NOMO-1 (cell line): ENCODE data around the gene PIMREG.

Source experiments
- DNase-seq, 2 experiments: peaks; one replicate each; lab custom pipeline; 2025; ENCODE audit not compliant: unreplicated experiment in 2 of 2; lab: John Stamatoyannopoulos, UW

The PIMREG gene

DNA sequence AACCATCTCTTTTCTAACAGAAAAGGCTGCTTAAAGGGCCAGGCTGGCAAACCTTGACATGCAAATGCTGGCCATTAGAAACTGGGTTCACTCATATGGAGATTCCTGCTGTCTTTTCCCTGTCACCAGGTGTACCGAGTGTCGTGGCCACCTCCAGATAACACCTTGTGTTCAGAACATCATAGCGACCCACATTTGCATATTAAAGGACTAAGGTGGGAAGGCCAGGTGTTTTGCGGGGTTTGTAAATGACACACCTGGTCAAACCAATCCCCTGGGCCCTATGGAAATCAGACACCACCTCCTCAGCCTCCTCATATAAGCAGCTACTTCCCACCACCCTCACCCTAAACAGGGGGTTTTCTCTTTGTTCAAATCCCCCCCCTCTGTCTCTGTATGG lies 6.8 kb upstream of the PIMREG start:
- no peak for DNase-seq

DNA sequence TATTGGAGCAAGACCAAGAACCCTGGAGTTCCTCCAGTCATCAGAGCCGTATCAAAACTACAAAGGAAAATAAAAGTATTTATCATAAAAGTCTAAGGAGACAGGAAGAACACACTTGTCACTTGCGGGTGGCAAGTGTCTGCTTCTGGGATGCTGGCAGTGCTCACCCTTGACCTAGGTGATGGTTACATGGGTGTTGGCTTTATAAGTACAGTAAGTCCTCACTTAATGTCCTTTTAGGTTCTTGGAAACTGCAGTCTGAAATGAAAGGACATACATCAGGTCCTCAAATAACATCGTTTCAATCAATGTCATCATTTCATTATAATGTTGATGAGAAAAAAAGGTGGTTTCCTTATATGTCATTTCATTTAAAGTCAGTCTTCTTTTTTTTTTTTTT lies 6.3 kb upstream of the PIMREG start:
- no peak for DNase-seq

DNA sequence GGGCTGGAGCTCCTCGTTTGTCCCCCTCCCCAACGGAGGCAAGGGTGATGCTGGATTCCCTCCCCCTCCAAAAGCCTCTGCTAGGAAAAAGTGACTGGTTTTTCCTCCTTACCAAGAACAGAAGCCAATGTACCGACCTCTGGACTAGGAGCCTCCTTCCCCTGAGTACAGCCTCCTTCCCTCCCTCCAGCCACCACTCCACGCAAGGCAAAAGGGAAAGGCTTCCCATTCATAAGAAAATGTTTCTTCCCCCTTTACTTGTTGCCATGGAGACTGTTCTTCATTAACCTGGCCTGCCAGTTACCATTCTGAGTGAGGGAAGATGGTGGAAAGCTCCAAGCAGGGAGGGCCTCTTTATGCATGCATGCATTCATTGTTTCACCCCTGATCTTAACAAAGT lies 4.3 kb upstream of the PIMREG start:
- DNase-seq, result no peak

DNA sequence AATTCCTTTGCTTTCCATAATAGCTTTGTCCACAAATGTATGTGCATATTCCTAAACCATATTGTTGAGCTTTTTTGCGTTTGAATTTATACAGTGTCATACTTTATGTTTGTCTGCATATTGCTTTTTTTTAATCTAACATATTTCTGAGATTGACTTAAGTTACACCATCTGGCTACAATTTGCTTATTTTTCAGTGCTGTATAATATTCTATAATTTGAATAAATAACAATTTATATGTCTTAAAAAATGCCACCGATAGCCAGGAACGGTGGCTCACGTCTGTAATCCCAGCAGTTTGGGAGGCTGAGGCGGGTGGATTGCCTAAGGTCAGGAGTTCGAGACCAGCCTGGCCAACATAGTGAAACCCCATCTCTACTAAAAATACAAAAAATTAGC lies 1.5 kb upstream of the PIMREG start:
- DNase-seq, result no peak

DNA sequence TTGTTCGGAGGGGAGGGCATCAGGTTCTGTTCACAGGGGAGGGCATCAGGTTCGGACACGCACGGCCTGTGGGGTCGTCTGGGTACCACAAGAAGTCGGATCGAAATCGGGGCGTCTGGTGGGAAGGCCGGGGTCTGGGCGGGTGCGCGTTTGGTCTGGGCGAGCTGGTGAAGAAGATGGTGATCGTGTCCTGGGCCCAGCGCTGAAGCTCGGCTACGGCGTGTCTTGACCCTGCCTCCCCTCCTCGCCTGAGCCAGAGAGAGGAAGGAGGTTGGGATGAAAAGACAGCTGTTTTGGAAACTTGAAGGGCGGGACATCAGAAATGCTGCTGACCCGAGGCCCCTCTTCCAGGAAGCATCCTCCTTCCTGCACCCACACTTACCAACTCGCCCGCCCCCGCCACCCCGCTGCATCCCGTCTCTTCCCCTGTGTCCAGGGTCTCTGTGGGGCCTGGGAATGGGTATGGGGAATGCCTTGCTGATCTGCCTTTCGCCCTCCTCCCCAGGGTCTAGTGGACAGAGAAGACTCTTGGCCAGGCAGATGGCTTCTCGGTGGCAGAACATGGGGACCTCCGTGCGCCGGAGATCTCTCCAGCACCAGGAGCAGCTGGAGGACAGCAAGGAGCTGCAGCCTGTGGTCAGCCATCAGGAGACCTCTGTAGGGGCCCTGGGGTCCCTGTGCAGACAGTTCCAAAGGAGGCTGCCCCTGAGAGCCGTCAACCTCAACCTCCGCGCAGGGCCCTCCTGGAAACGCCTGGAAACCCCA lies 498 bp downstream of the PIMREG start:
- no peak for DNase-seq

DNA sequence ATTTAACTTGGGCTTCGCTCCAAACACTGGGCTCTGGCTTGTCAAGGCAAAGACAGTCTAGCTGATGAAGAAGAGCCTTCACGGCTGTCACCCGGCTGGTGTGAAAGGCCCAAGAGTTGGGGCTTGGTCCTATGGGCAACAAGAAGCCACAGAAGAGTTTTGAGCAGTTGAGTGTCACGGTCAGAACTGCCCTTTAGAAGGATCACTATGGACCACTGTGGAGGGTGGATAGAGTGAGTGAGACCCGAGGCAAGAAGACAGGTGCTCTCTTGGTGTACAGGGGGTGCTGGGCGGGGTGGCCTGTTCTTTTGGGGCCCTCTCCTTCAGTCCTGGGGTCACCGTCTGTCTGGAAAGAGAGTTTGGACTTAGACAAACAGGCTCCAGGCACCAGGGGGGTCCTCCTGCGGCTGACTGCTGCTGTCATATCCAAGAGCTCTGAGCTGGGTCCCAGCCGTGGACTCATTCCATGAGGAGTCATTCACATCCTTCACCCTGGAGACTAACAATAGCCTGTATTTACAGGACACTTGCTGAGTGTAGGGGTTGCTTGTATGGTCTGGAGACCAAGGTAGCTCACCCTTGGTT lies 2.4 kb downstream of the PIMREG start:
- no peak for DNase-seq

DNA sequence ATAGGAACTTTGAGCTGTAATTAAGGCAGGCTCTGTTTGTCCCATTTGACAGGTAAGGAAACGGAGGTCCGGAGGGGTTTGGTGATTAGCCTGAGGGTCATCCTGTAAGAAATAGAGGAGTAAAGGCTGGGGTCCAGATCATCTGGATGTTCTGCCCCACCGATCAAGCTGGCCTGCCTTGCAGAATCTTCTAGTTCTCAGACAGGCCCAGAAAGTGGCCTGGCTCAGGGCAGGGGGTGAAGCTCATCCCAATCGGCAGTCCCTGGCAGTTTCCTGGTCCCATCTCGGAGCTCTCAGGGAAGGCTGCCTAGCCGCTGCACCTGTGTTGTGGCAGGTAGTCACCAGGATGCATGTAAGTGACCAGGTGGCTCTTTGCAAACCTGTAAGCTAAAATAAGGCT lies 4.2 kb downstream of the PIMREG start:
- DNase-seq, result no peak

DNA sequence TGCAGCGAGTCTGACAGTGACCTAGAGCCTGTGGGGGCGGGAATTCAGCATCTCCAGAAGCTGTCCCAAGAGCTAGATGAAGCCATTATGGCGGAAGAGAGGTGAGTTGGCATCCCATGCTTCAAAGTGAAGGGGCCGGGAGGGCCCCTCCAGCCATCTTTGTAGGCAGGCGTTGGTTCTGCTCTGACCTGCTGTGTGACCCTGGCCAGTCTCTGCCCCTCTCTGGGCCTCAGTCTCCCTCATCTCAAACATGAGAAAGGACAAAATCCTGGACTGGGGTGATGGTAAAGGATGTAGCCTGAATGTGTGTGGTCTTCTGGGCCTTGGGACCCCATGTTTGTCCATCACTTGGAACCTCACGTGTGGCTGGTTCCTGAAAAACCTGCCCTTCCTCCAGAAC lies 5.1 kb downstream of the PIMREG start:
- DNase-seq, result no peak

DNA sequence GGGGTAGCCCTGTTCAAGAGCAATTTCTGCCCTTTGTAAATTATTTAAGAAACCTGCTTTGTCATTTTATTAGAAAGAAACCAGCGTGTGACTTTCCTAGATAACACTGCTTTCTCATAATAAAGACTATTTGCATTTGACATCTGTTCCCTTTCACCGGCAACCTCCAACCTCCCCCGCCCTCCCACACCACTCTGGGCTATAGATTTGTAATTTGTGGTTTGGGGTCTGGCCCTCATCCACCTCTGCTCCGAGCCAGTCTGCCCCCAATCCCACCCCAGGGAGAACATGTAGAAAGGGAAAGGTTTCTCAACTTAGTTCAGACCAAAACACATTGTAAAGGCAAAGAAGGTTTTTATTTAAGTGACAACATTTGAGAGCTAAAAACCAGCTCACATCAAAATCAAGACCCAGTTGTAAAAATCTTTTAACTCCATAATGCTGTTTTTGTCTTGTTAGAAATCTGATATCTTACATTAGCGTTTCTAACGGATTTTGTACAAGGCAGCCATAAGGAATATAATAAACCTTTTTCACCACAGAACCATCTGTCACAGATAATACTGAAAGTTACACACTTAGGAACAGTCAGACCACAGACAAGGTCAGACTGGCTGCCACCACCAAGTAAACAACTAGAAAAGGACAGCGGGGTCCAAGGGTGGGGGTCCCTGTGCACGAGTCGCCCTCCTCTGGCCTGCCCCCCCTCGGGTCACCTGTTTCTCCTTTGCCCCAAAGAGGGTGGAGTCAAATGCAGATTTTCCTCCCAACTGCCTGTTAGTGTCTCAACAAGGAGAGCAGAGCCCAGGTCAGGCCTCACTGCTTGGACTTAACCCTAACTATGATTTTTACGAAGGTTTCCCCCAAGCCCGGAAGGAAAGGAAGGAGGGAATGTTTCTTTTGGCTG lies 6.9 kb downstream of the PIMREG start:
- no peak for DNase-seq

DNA sequence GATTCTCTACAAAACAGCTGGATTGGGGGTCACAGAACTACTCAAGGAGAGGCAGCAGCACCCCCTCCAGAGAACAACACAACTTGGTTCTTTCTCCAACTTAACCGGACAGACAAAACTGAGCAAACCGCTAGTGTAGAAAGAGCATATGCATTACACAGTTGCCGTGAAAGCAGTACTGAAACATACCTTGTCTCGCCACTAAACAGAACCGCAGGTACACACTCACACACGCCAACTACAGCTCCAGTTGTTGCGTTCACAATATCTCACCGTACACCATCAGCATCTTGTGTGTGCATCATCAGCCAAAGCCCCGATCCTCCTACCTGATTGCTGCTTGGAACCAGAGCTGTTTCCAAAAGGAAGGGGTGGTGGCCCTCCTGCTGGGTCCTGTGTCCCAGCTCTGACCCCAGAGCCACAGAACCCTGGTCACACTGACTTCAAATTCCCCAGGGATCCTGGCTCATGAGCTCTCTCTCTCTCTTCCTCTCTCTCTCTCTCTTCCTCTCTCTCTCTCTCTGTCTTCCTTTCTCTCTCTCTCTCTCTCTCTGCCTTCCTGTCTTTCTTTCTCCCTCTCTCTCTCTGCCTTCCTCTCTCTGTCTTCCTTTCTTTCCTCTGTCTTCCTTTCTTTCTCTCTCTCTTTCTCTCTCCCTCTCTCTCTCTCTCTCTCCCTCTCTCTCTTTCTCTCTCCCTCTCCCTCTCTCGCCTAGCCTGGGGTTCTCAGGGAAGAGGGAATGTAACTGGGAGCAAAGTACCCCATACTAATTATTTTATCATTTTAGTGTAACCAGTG lies 8.4 kb downstream of the PIMREG start:
- no peak for DNase-seq

DNA sequence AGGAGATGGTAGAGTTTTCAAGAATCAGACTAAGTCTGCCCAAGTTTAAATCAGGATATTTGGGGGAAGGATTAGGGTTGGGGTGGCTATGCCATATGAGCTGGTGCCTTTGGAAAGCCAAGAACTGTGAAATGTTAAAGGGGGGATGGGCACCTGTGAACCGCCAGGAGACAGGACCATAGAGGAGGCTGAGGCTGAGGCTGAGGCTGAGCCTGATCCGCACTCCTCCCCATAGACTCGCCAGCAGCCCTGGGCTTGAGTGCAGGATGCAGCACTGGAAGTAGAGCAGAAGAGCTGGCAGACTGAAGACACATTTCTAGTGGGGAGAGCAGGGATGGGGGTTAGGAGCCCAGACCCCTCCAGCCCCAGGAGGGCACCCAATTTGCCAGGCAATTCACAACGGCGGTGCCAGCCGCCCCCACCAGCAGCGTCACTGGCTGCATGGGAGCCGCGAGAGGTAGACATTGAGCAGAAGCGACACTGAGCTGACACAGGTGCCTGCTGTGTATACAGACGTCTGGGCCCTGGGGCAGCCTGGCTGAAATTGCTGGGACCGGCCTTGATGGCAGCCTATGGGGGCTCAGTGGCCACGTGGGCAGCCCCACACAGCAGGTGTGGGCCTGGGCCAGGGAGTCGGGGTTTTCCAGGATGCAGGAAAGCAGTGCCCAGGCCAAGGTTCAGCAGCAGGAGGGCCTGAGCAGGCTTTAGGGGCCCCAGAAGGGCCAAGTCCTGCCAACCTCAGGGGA lies 9.2 kb downstream of the PIMREG start:
- no peak for DNase-seq

DNA sequence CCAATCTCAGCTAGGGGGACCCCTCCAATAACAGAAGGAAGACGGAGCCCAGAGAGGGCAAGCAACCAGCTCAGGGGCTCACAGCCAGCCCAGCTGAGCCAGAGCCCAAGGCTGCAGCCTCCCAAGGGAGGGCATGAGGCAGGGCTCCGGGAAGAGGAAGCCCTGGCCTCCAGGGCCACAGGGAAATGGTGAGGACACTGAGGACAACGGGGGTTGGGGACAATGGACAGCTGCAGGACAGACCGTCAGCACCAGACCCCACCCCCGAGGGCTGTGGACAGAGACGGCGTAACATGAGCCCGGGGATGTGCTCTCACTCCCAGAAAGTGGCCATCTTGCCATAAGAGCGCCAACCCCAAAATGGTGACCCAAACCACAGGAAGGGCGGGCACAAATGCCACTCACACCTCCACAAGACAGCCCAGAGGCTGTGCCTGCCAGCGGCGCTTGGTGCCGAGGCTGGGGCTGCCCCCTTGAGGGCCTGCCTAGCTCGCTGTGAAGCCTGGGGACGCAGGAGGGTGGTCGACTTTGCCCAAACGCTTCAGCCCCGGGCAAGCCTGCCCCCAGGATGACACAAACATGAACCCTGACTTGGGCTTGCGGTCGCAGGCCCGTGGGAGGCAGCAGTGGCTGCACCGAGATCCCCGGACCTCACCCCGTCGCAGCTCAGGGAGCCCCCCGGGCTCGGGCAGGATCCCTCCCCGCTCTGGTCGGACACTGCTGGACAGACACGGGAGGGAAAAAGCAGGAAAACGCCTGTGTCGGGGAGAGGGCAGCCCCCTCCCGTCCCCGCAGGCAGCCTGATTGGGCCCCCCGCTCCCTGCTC lies 10.5 kb downstream of the PIMREG start:
- DNase-seq, result no peak

DNA sequence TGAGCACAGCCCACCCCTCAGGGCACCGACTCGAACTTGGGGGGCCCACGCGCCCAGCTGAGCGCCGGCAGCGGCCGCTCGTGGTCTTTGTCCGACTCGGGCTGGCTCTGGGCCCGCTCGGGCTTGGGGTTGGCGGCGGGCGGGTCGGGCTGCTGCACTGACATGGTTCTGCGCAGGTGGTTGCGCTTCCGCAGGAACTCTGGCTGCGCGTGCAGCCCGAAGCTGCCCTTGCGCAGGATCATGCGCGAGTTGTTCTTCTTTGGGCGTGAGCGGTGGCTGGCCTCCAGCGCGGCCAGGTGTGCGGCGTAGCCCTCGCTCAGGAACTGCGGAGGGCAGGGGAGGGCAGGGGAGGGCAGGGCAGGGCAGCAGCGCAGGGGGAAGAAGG lies 11.1 kb downstream of the PIMREG start:
- DNase-seq, result peak; percentile 7 to 10

DNA sequence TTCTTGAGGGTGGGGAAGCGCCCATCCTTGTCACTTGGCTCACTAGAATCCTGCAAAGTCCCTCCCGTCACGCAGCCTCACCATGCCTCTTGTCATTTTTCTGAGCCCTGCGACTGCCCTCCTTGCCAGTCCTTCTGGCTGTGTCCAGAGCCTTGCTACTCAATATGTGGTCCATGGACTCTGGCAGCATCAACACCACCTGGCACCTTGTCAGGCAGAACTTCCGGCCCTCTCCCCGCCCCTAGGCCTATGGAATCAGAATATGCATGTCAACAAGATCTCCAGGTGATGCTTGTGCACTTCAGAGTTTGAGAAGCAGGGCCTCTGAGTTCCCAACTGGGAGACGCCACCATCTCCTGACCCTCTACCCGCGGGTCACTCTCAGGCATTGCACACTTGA lies 12.1 kb downstream of the PIMREG start:
- DNase-seq, result no peak

DNA sequence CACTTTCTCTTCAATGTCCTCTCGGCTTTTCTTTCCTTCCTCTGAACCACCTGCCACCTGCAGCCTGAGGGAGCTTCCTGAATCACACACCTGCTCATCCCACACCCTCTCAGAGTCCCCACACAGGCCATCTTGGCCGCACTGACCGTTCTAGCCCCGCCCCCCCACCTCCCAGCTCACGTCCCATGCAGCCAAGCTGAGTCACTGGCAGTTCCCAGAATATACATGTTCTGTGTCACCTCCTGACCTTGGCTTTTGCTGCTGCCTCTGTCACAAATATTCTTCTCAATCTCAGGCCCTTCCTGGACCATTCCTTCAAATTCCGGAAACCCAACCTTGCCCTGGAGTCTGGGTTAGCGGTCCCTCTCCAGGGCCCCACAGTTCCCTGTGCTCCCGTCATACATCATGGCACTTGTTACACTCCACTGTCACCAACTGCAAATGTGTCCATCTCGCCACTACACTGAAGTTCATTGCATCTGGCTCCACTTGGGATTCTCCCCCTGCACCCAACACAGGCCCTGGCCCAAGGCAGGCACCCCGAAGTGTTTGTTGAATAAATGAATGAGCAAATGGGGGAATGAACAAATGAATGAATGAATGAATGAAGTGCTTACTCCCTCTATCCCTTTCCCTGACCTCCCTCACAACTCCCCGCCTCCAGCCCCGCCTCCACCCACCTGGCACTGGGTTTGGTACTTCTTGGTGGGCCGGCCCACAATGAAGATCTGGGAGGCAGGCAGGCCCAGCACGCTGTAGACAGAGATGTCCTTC lies 12.8 kb downstream of the PIMREG start:
- DNase-seq, result no peak

DNA sequence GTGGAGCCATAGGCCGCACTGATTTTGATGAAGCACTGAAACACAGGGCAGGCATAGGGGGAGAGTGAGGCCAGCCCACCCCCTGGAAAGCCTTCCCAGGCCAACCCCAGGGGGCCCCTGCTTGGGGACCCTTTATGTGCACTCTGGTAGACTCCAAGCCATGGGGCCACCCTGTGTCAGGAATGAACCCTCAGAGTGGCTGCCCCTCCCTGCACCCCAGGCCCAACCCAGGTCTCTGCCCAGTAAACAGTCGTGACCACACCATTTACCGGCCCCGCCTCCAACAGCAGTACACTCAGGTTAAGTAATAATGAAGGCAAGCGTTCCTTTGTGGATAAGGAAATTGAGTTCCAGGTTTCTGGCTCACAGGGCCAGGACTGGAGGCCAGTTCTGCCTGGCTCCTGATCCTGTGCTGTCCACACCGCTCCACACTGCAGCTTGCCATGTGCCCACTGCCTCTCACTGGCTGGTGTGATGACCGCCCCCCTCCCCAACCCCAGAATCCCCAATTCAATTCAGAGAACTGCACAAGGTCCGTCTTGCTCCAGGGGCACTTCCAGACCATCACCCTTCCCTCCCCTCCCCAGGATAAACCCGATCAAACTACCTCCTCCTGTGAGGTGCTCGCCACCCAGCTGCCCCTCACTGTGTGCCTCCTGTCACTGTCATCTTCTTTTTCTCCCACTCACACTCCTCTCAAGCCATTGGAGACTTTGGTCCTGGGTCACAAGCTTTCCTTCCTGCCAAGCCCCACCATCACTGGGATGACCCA lies 13.6 kb downstream of the PIMREG start:
- DNase-seq, result no peak

DNA sequence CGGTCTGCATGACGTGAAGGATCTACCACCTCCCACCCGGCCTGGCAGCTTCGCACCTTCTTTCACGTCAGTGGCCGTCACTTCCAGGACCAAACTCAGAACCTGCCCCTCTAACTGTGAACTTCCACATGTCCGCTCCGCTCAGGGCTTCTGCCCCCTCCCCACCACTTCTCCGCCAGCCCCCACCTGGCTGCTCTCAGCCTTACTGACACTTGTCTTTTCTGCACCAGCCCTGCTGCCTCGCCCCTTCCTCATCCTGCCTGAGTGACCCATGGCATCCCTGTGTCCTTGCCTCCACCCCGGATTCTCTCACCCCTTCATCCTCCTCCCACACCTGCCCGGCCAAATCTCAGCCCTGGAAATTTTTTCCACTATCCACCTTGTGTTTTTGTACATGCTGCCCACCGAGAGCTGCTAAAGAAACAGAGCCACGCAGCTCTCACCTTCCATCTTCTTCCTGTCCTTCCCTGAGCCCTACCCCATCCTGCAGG lies 14.2 kb downstream of the PIMREG start:
- DNase-seq, result no peak
